HCT116 (cell line): ENCODE results near the gene SHC4. TPM values are rescaled to one million over a fixed set of nuclear protein-coding genes. Genes with fewer than 3 reads are reported as not detected.
A peak's percentile ranks its signal among the peaks of the same experiment; 100 is the strongest.

Experiments used
- ATAC-seq: fragments of 200-7000 bp; cut with Tn5 transposase; 2 replicates; pipeline ENCODE4 v1.9.1; 2020; ENCODE audit warnings: mild to moderate bottlenecking, moderate library complexity
- BruUV-seq: library from RNA; stranded (reverse); fragments of 400-500 nt; replicated peaks from 2 replicates; lab custom pipeline; 2021; lab: Mats Ljungman, UMichigan
- CTCF ChIA-PET: fragments of 300-600 bp; sonication (Branson Sonifier 250); formaldehyde crosslinking; loops from one replicate; lab custom pipeline; 2021; ENCODE audit warnings: antibody characterized with exemption; lab: Charles Lee
- POLR2A ChIA-PET: fragments of 300-600, 350-600 bp; sonication (Branson Sonifier 250); formaldehyde crosslinking; loops from one replicate; lab custom pipeline; 2021; ENCODE audit warnings: antibody characterized with exemption; lab: Charles Lee
- RAD21 ChIA-PET, 2 experiments: fragments of 300-600 bp; sonication (Branson Sonifier 250); formaldehyde crosslinking; loops; one replicate each; lab custom pipeline; 2023; ENCODE audit warnings: low total read pairs in 2 of 2; ENCODE audit not compliant: uncharacterized antibody in 2 of 2, unreplicated experiment in 2 of 2, low non-redundant PET in 1 of 2; lab: Charles Lee
- DNase-seq: peaks from one replicate; pipeline ENCODE4 v3.0.0-alpha.2; 2010; ENCODE audit warnings: low read depth, low spot score
- H2AFZ ChIP-seq: fragments of 200-600 bp; shearing (Covaris generic), sonication (generic); 2 replicates; pipeline ENCODE4 v1.6.1; 2017; ENCODE audit warnings: low read depth, mixed run types, mixed read lengths, antibody characterized with exemption, low read length; ENCODE audit not compliant: poor library complexity, severe bottlenecking
- H3K27ac ChIP-seq: 2 replicates; pipeline ENCODE4 v1.5.1; 2012; ENCODE audit warnings: low read depth, low read length
- H3K27me3 ChIP-seq: fragments of 200-600 bp; sonication (generic); 2 replicates; pipeline ENCODE4 v1.6.1; 2016; ENCODE audit warnings: mixed run types, low read length, mixed read lengths; ENCODE audit not compliant: insufficient read depth
- H3K36me3 ChIP-seq, 2 experiments: fragments of 200-500 bp in 1 of 2; fragments of 200-600 bp in 1 of 2; sonication (Bioruptor generic) in 1 of 2; sonication (generic) in 1 of 2; 2 replicates each; pipeline versions ENCODE4 v1.5.1 to v1.6.1; 2014 to 2016; ENCODE audit warnings: low read length in 2 of 2, inconsistent platforms in 1 of 2, mixed read lengths in 1 of 2, mixed run types in 1 of 2; ENCODE audit not compliant: insufficient read depth in 2 of 2, control insufficient read depth in 1 of 2
- H3K4me1 ChIP-seq, 2 experiments: fragments of 200-600 bp in 1 of 2; sonication (generic) in 1 of 2; 2 replicates each; pipeline versions ENCODE4 v1.5.1 to v1.6.1; 2012 to 2017; ENCODE audit warnings: low read length in 2 of 2, inconsistent platforms in 1 of 2, mild to moderate bottlenecking in 1 of 2, mixed read lengths in 1 of 2, mixed run types in 1 of 2, moderate library complexity in 1 of 2; ENCODE audit not compliant: insufficient read depth in 2 of 2, control insufficient read depth in 1 of 2
- H3K4me2 ChIP-seq: fragments of 200-600 bp; sonication (generic); 2 replicates; pipeline ENCODE4 v1.6.1; 2017; ENCODE audit warnings: mixed run types, low read length, mixed read lengths
- H3K4me3 ChIP-seq, 2 experiments: fragments of 200-600 bp in 1 of 2; sonication (generic) in 1 of 2; replicated peaks in 1 of 2; 2 replicates each; pipeline ENCODE4 v1.5.1; 2011 to 2016; ENCODE audit warnings: low read length in 2 of 2, control low read depth in 1 of 2, low read depth in 1 of 2, mild to moderate bottlenecking in 1 of 2, mixed read lengths in 1 of 2, mixed run types in 1 of 2
- H3K79me2 ChIP-seq: fragments of 200-600 bp; sonication (generic); 2 replicates; pipeline ENCODE4 v1.6.1; 2017; ENCODE audit warnings: mild to moderate bottlenecking, mixed run types, low read length, moderate library complexity, mixed read lengths; ENCODE audit not compliant: insufficient read depth
- H3K9ac ChIP-seq: fragments of 200-600 bp; sonication (generic); 2 replicates; pipeline ENCODE4 v1.6.1; 2016; ENCODE audit warnings: low read length, mixed read lengths
- H3K9me2 ChIP-seq: fragments of 200-600 bp; sonication (generic), shearing (Covaris generic); 2 replicates; pipeline ENCODE4 v1.6.1; 2017; ENCODE audit warnings: mixed run types, mild to moderate bottlenecking, moderate library complexity; ENCODE audit not compliant: insufficient read depth
- H3K9me3 ChIP-seq, 2 experiments: fragments of 200-500 bp in 1 of 2; fragments of 200-600 bp in 1 of 2; sonication (Bioruptor generic) in 1 of 2; sonication (generic) in 1 of 2; 2 replicates each; pipeline ENCODE4 v1.6.1; 2014 to 2017; ENCODE audit warnings: low read length in 2 of 2, mixed read lengths in 2 of 2, inconsistent platforms in 1 of 2, low read depth in 1 of 2, mild to moderate bottlenecking in 1 of 2, mixed run types in 1 of 2, moderate library complexity in 1 of 2; ENCODE audit not compliant: control insufficient read depth in 1 of 2, insufficient read depth in 1 of 2
- H4K20me1 ChIP-seq: fragments of 200-600 bp; sonication (generic), shearing (Covaris generic); 2 replicates; pipeline ENCODE4 v1.6.1; 2017; ENCODE audit warnings: mixed run types, mild to moderate bottlenecking, moderate library complexity; ENCODE audit not compliant: insufficient read depth
- ATF3 ChIP-seq: IDR thresholded peaks from 2 replicates; pipeline ENCODE4 v1.6.1; 2012
- CBX3 ChIP-seq: IDR thresholded peaks from 2 replicates; pipeline ENCODE4 v1.6.1; 2012; ENCODE audit warnings: low read depth
- CTCF ChIP-seq, 3 experiments: fragments of 200-600 bp in 1 of 3; sonication (generic) in 1 of 3; IDR thresholded peaks in 2 of 3; conservative IDR thresholded peaks in 1 of 3; 2 replicates each; pipeline ENCODE4 v1.5.1; 2012 to 2017; ENCODE audit warnings: low read depth in 2 of 3, low read length in 2 of 3, antibody characterized with exemption in 1 of 3, borderline replicate concordance in 1 of 3, control low read depth in 1 of 3, mild to moderate bottlenecking in 1 of 3, mixed read lengths in 1 of 3, mixed run types in 1 of 3, moderate library complexity in 1 of 3; ENCODE audit not compliant: insufficient read depth in 1 of 3
- ELF1 ChIP-seq: IDR thresholded peaks from 2 replicates; pipeline ENCODE4 v1.6.1; 2012; ENCODE audit warnings: low read depth, borderline replicate concordance
- EZH2phosphoT487 ChIP-seq: fragments of 200-600 bp; IDR thresholded peaks from 2 replicates; pipeline ENCODE4 v1.6.1; 2018; ENCODE audit warnings: antibody characterized with exemption, borderline replicate concordance
- FOSL1 ChIP-seq: IDR thresholded peaks from 2 replicates; pipeline ENCODE4 v1.6.1; 2012; ENCODE audit warnings: low read depth
- MAX ChIP-seq: IDR thresholded peaks from 2 replicates; pipeline ENCODE4 v1.6.1; 2012
- POLR2A ChIP-seq: IDR thresholded peaks from 2 replicates; pipeline ENCODE4 v1.7.0; 2011; ENCODE audit warnings: borderline replicate concordance; ENCODE audit not compliant: insufficient read depth, insufficient read length; ENCODE audit errors: extremely low read depth
- RAD21 ChIP-seq: IDR thresholded peaks from 2 replicates; pipeline ENCODE4 v1.6.1; 2012; ENCODE audit warnings: low read depth, mild to moderate bottlenecking
- REST ChIP-seq: IDR thresholded peaks from 2 replicates; pipeline ENCODE4 v1.6.1; 2012; ENCODE audit warnings: low read depth
- SIN3A ChIP-seq: IDR thresholded peaks from 2 replicates; pipeline ENCODE4 v1.6.1; 2012; ENCODE audit warnings: low read depth
- TCF7L2 ChIP-seq: IDR thresholded peaks from 2 replicates; pipeline ENCODE4 v1.7.0; 2011; ENCODE audit warnings: borderline replicate concordance, inconsistent platforms; ENCODE audit not compliant: insufficient read depth, insufficient read length; ENCODE audit errors: extremely low read depth
- ZBTB33 ChIP-seq: IDR thresholded peaks from 2 replicates; pipeline ENCODE4 v1.6.1; 2011; ENCODE audit warnings: mild to moderate bottlenecking, low read length, moderate library complexity; ENCODE audit not compliant: insufficient replicate concordance; ENCODE audit errors: extremely low read depth
- intact Hi-C: fragments of 100-400 bp; cut with micrococcal nuclease; formaldehyde crosslinking; loops from 2 replicates; pipeline ENCODE4 v1.10.0; 2022
- total RNA-seq: library from RNA; stranded (reverse); gene quantifications from one replicate; pipeline ENCODE4 v1.2.1, GENCODE V29; 2021; ENCODE audit not compliant: unreplicated experiment

SHC4 gene
- total RNA-seq, 1 experiment from 2014 or later, result 0.44 TPM

- H3K27ac ChIP-seq, result no peak overlapping the region
- H3K79me2 ChIP-seq, result no peaks in the 10 kb centered on the region
- peak; percentile 78 for ATAC-seq
- peak overlapping the region; percentile 71 for H2AFZ ChIP-seq
- no peak overlapping the region for H3K9ac ChIP-seq
- no peaks in the 10 kb centered on the region for H3K36me3 ChIP-seq
- BruUV-seq, result no TSS peak
- no peak overlapping the region for H3K4me3 ChIP-seq
- ChIA-PET RAD21 (interaction anchor here (0.6 to 1.8 kb wide), 6 partner anchors 102 to 1283 kb away, joined by 3 to 7 read pairs (median 4); partner anchors contain the start of gene SHC4 (in 1 of the 2)), CTCF (interaction anchor here (0.8 to 4.2 kb wide), 16 partner anchors 9 to 1284 kb away, joined by 3 to 46 read pairs (median 4); partner anchors contain the start of genes EID1, FGF7 and SHC4), POLR2A (interaction anchor here (1.0 kb wide), 1 partner anchor 16 kb away, joined by 3 read pairs; the partner anchor contains the start of gene EID1)
- H3K9me3 ChIP-seq, result no peaks in the 10 kb centered on the region
- no peaks in the 10 kb centered on the region for H4K20me1 ChIP-seq
- intact Hi-C loops, result loop anchor here (1.0 to 5.0 kb wide), 8 partner anchors 104 to 1283 kb away; partner anchors contain the start of genes DTWD1 and FAM227B
- no peaks in the 10 kb centered on the region for H3K27me3 ChIP-seq
- H3K4me1 ChIP-seq, result no peaks in the 10 kb centered on the region
- H3K9me2 ChIP-seq, result no peaks in the 10 kb centered on the region
- TF ChIP-seq SIN3A, result no peak
- no peak for TF ChIP-seq MAX
- no peak for TF ChIP-seq POLR2A
- TF ChIP-seq FOSL1, result no peak
- TF ChIP-seq CBX3, result no peak
- TF ChIP-seq RAD21, result peak; percentile 93
- TF ChIP-seq ATF3, result no peak
- no peak for TF ChIP-seq EZH2phosphoT487
- no peak for TF ChIP-seq ELF1
- no peak for TF ChIP-seq ZBTB33
- peak; percentile 79 to 92 (median 83); a peak in 5 of 6 replicates for TF ChIP-seq CTCF (IDR thresholded peaks at IDR 0.05 in 2 of 3, conservative IDR thresholded peaks at IDR 0.05 in 1 of 3; ENCODE audit: borderline replicate concordance in 1 of 3, insufficient read depth in 1 of 3, low read depth in 2 of 3, low read length in 2 of 3)
- no peak for TF ChIP-seq TCF7L2
- TF ChIP-seq REST, result no peak
- peak; percentile 58 for DNase-seq
- H3K4me2 ChIP-seq, result no peak overlapping the region
Measured at GRCh38 chr15:48861813-48862431, 101.8 kb downstream of the SHC4 start.
